ENCODE data around the gene ALOX5AP. TPM values are rescaled to one million over a fixed set of nuclear protein-coding genes. Genes with fewer than 3 reads are reported as not detected.

The ALOX5AP gene
- total RNA-seq, 1 experiment from 2014 or later = not detected

GRCh38 chr13:30744056-30744680 is 8.8 kb downstream of the ALOX5AP start (continued):
- no peak for TF ChIP-seq CBFB (CRISPR knock-in tag; IDR thresholded peaks at IDR 0.05; ENCODE audit: low read depth)

- ChIA-PET POLR2A (no interaction called here), CTCF (no interaction called here)
- Mint-ChIP-seq H3K27ac (no peak overlapping the region), H3K36me3 (no peaks in the 10 kb centered on the region), H3K4me3 (no peak overlapping the region), H3K27me3 (ENCODE audit: low read depth) (no peaks in the 10 kb centered on the region), H3K9me3 (no peaks in the 10 kb centered on the region), H3K4me1 (peaks cover 12% of the 10 kb centered on the region)
- DNase-seq (ENCODE audit: low spot score) (no peak), ATAC-seq (no peak)
- no peak for TF ChIP-seq SMAD3 (CRISPR knock-in tag; IDR thresholded peaks at IDR 0.05; ENCODE audit: borderline replicate concordance)
These were observed 9.3 kb downstream of the ALOX5AP start for GRCh38 chr13:30744681-30745077.

GRCh38 chr13:30745906-30746686 is 10.8 kb downstream of the ALOX5AP start:
- no peaks in the 10 kb centered on the region for H3K9me3 Mint-ChIP-seq
- H3K27me3 Mint-ChIP-seq (ENCODE audit: low read depth) = no peaks in the 10 kb centered on the region
- ChIA-PET CTCF (interaction anchor here (1.0 kb wide), 1 partner anchor 146 kb away, joined by 3 read pairs; no protein-coding TSS in a partner anchor), POLR2A (no interaction called here)
- DNase-seq (ENCODE audit: low spot score) (no peak), ATAC-seq (no peak)
- no peak for TF ChIP-seq USF2 (CRISPR knock-in tag; IDR thresholded peaks at IDR 0.05)
- TF ChIP-seq JUN (CRISPR knock-in tag; IDR thresholded peaks at IDR 0.05) = no peak
- no peak for TF ChIP-seq ZNF219 (CRISPR knock-in tag; IDR thresholded peaks at IDR 0.05; ENCODE audit: borderline replicate concordance)
- TF ChIP-seq ESRRA (CRISPR knock-in tag; IDR thresholded peaks at IDR 0.05; ENCODE audit: borderline replicate concordance) = no peak
- TF ChIP-seq, protein P1, sequence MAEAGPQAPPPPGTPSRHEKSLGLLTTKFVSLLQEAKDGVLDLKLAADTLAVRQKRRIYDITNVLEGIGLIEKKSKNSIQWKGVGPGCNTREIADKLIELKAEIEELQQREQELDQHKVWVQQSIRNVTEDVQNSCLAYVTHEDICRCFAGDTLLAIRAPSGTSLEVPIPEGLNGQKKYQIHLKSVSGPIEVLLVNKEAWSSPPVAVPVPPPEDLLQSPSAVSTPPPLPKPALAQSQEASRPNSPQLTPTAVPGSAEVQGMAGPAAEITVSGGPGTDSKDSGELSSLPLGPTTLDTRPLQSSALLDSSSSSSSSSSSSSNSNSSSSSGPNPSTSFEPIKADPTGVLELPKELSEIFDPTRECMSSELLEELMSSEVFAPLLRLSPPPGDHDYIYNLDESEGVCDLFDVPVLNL (CRISPR knock-in tag; IDR thresholded peaks at IDR 0.05; ENCODE audit: borderline replicate concordance, low read depth) = no peak
- no peak for TF ChIP-seq CREM (CRISPR knock-in tag; IDR thresholded peaks at IDR 0.05)
- TF ChIP-seq, protein P2, sequence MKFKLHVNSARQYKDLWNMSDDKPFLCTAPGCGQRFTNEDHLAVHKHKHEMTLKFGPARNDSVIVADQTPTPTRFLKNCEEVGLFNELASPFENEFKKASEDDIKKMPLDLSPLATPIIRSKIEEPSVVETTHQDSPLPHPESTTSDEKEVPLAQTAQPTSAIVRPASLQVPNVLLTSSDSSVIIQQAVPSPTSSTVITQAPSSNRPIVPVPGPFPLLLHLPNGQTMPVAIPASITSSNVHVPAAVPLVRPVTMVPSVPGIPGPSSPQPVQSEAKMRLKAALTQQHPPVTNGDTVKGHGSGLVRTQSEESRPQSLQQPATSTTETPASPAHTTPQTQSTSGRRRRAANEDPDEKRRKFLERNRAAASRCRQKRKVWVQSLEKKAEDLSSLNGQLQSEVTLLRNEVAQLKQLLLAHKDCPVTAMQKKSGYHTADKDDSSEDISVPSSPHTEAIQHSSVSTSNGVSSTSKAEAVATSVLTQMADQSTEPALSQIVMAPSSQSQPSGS (CRISPR knock-in tag; IDR thresholded peaks at IDR 0.05; ENCODE audit: borderline replicate concordance, low read depth) = no peak
- no peak for TF ChIP-seq TP53 (CRISPR knock-in tag; IDR thresholded peaks at IDR 0.05)
- no peak for TF ChIP-seq FOXJ3 (CRISPR knock-in tag; IDR thresholded peaks at IDR 0.05; ENCODE audit: borderline replicate concordance)
- no peak for TF ChIP-seq TEAD1 (CRISPR knock-in tag; IDR thresholded peaks at IDR 0.05)
- TF ChIP-seq HMGA2 (CRISPR knock-in tag; IDR thresholded peaks at IDR 0.05) = no peak
- TF ChIP-seq, protein P3, sequence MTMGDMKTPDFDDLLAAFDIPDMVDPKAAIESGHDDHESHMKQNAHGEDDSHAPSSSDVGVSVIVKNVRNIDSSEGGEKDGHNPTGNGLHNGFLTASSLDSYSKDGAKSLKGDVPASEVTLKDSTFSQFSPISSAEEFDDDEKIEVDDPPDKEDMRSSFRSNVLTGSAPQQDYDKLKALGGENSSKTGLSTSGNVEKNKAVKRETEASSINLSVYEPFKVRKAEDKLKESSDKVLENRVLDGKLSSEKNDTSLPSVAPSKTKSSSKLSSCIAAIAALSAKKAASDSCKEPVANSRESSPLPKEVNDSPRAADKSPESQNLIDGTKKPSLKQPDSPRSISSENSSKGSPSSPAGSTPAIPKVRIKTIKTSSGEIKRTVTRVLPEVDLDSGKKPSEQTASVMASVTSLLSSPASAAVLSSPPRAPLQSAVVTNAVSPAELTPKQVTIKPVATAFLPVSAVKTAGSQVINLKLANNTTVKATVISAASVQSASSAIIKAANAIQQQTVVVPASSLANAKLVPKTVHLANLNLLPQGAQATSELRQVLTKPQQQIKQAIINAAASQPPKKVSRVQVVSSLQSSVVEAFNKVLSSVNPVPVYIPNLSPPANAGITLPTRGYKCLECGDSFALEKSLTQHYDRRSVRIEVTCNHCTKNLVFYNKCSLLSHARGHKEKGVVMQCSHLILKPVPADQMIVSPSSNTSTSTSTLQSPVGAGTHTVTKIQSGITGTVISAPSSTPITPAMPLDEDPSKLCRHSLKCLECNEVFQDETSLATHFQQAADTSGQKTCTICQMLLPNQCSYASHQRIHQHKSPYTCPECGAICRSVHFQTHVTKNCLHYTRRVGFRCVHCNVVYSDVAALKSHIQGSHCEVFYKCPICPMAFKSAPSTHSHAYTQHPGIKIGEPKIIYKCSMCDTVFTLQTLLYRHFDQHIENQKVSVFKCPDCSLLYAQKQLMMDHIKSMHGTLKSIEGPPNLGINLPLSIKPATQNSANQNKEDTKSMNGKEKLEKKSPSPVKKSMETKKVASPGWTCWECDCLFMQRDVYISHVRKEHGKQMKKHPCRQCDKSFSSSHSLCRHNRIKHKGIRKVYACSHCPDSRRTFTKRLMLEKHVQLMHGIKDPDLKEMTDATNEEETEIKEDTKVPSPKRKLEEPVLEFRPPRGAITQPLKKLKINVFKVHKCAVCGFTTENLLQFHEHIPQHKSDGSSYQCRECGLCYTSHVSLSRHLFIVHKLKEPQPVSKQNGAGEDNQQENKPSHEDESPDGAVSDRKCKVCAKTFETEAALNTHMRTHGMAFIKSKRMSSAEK (CRISPR knock-in tag; IDR thresholded peaks at IDR 0.05; ENCODE audit: borderline replicate concordance) = no peak
- no peak for TF ChIP-seq TCF7 (CRISPR knock-in tag; IDR thresholded peaks at IDR 0.05; ENCODE audit: low read depth)
- TF ChIP-seq ZNF396 (CRISPR knock-in tag; IDR thresholded peaks at IDR 0.05; ENCODE audit: borderline replicate concordance) = no peak
- H3K36me3 Mint-ChIP-seq = no peaks in the 10 kb centered on the region
- no peak overlapping the region for H3K4me3 Mint-ChIP-seq
- no peak overlapping the region for H3K27ac Mint-ChIP-seq
- peaks cover 12% of the 10 kb centered on the region for H3K4me1 Mint-ChIP-seq
